Glutamatergic neuron (in vitro differentiated cells): ENCODE measurements around the gene APBA2. TPM values are rescaled to one million over a fixed set of nuclear protein-coding genes. Genes with fewer than 3 reads are reported as not detected.

ENCODE experiments used
- DNase-seq: peaks from one replicate; pipeline ENCODE4 v3.0.0; 2022
- H3K27ac Mint-ChIP-seq: one replicate; pipeline ENCODE4 v1.8.0; 2020; ENCODE audit warnings: mild to moderate bottlenecking, mixed read lengths, inconsistent platforms; ENCODE audit not compliant: unreplicated experiment
- H3K27me3 Mint-ChIP-seq: one replicate; pipeline ENCODE4 v1.8.0; 2020; ENCODE audit warnings: mild to moderate bottlenecking, moderate library complexity, mixed read lengths, inconsistent platforms; ENCODE audit not compliant: unreplicated experiment
- H3K36me3 Mint-ChIP-seq: one replicate; pipeline ENCODE4 v1.8.0; 2020; ENCODE audit warnings: mild to moderate bottlenecking, mixed read lengths, inconsistent platforms; ENCODE audit not compliant: unreplicated experiment
- H3K4me1 Mint-ChIP-seq: one replicate; pipeline ENCODE4 v1.8.0; 2020; ENCODE audit warnings: mild to moderate bottlenecking, low read depth, mixed read lengths, inconsistent platforms; ENCODE audit not compliant: unreplicated experiment
- H3K4me3 Mint-ChIP-seq: one replicate; pipeline ENCODE4 v1.8.0; 2020; ENCODE audit warnings: mild to moderate bottlenecking, mixed read lengths, inconsistent platforms; ENCODE audit not compliant: unreplicated experiment
- H3K9me3 Mint-ChIP-seq: one replicate; pipeline ENCODE4 v1.8.0; 2020; ENCODE audit warnings: mild to moderate bottlenecking, moderate library complexity, mixed read lengths, inconsistent platforms; ENCODE audit not compliant: unreplicated experiment
- total RNA-seq: library from RNA; stranded (reverse); fragmentation: NEBNext Ultra II Directional; extraction: Animal tissue kit (Norgen Biotek cat#: 25700); gene quantifications from one replicate; pipeline ENCODE4 v1.2.1, GENCODE V29; 2021; ENCODE audit not compliant: unreplicated experiment
- TF ChIP-seq, protein P1 (sequence below): fragments of 200-600 bp; sonication (generic); IDR thresholded peaks from one replicate; pipeline ENCODE4 v1.5.0; 2021; ENCODE audit not compliant: partially characterized antibody, unreplicated experiment

The APBA2 gene
- total RNA-seq, 1 donor from 2014 or later, result 166 TPM

DNA sequence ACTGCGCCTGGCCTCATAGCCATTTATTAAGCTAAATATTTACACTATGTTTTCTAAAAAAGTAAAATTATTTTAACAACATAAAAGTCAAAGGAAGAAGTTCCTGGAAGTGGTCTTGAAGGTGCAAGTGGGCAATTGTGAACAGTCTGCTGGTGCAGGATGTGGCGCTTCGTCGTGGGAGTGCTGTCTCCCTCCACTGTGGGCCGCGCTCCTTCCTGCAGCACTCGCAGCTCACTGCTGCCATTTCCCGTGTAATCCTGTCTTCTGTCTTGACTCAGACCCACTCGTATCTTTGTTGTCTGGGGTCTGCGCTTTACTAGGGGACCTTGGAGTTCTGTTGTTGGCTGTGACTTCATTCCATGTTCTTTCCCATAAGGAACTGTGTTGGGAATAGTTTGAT lies 56.3 kb downstream of the APBA2 start:
- H3K27me3 Mint-ChIP-seq, result peaks cover 9% of the 10 kb centered on the region
- no peak overlapping the region for H3K4me3 Mint-ChIP-seq
- H3K27ac Mint-ChIP-seq, result no peak overlapping the region
- H3K36me3 Mint-ChIP-seq, result peaks cover 14% of the 10 kb centered on the region
- peaks cover 15% of the 10 kb centered on the region for H3K9me3 Mint-ChIP-seq
- H3K4me1 Mint-ChIP-seq, result peaks cover 13% of the 10 kb centered on the region
- no peak for DNase-seq
- TF ChIP-seq, protein P1, sequence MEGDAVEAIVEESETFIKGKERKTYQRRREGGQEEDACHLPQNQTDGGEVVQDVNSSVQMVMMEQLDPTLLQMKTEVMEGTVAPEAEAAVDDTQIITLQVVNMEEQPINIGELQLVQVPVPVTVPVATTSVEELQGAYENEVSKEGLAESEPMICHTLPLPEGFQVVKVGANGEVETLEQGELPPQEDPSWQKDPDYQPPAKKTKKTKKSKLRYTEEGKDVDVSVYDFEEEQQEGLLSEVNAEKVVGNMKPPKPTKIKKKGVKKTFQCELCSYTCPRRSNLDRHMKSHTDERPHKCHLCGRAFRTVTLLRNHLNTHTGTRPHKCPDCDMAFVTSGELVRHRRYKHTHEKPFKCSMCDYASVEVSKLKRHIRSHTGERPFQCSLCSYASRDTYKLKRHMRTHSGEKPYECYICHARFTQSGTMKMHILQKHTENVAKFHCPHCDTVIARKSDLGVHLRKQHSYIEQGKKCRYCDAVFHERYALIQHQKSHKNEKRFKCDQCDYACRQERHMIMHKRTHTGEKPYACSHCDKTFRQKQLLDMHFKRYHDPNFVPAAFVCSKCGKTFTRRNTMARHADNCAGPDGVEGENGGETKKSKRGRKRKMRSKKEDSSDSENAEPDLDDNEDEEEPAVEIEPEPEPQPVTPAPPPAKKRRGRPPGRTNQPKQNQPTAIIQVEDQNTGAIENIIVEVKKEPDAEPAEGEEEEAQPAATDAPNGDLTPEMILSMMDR, result no peak

DNA sequence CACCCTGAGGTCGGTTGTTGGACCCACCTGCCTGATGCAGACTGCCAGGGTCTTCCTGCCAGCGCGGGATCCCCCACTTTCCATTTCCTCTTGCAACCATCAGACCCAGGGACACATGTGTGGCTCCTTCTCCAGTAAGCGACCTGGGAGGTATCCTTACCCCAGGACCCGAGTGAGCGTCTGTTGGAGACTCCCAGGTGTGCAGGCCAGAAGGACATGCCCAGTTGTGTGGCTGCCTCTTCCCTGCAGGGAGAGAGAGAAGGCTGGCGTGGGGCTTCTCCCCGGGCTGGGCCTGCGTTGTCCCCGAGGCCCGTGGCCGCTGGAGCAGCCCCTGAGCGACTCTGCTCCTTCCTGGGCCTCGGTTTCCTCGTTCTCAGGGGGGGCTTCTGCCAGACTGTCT lies 56.8 kb downstream of the APBA2 start:
- no peak for DNase-seq
- Mint-ChIP-seq H3K9me3 (peaks cover 15% of the 10 kb centered on the region), H3K4me3 (no peak overlapping the region), H3K27ac (no peak overlapping the region), H3K4me1 (peaks cover 11% of the 10 kb centered on the region), H3K36me3 (peaks cover 14% of the 10 kb centered on the region), H3K27me3 (peaks cover 9% of the 10 kb centered on the region)
- TF ChIP-seq, protein P1, result no peak

DNA sequence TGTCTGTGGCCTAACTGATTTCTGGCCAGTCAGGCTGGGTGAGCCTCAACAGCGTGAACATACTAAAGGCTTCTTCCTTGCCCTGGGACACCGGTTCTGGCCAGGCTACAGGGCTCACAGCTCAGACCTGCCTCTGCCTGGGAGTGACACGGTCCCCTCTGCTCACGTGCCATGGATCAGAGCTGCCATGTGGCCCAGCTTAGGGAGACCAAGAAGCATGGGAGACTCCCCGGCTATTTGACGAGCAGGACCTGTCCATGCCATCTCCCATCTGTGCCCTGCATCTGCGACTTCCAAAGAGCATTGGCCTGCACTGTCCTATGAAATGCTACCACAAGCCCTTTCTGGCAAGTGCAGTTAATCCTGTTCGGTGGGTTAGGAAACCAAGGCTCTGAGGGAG lies 57.4 kb downstream of the APBA2 start:
- no peak overlapping the region for H3K4me3 Mint-ChIP-seq
- peaks cover 14% of the 10 kb centered on the region for H3K36me3 Mint-ChIP-seq
- no peak overlapping the region for H3K27ac Mint-ChIP-seq
- H3K27me3 Mint-ChIP-seq, result peaks cover 11% of the 10 kb centered on the region
- DNase-seq, result no peak
- peaks cover 16% of the 10 kb centered on the region for H3K4me1 Mint-ChIP-seq
- H3K9me3 Mint-ChIP-seq, result peaks cover 15% of the 10 kb centered on the region
- TF ChIP-seq, protein P1, result no peak

DNA sequence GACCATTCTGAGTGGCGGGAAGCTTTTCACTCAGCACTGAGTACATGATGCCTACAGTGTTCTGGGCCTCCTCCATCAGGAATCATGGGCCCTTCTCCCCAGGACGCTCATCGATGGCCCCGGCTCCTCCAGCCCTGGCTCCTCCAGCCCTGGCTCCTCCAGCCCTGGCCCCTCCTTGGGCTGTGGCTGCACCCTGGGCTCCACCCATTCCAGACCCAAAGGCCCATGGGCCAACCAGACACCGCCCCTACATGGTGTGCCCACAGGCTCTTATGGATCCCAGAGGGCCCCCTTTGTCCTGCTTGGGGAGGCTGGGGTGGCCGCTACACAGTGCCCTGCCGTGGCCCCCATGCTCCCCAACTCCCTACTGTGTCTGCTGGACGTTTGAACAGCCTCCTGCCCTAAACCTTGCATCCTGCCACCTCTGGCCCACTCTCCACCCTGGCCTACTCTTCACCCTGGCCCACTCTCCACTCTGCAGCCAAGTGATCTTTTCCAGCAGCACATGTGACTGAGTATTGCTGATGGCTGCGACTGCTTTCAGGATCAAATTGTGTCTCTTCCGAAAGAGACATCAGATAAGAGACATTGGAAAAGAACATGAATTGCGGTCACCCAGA lies 57.9 kb downstream of the APBA2 start:
- peaks cover 11% of the 10 kb centered on the region for H3K27me3 Mint-ChIP-seq
- peaks cover 19% of the 10 kb centered on the region for H3K9me3 Mint-ChIP-seq
- no peak overlapping the region for H3K27ac Mint-ChIP-seq
- DNase-seq, result no peak
- no peak overlapping the region for H3K4me3 Mint-ChIP-seq
- H3K36me3 Mint-ChIP-seq, result peaks cover 14% of the 10 kb centered on the region
- peaks cover 22% of the 10 kb centered on the region for H3K4me1 Mint-ChIP-seq
- TF ChIP-seq, protein P1, result no peak

DNA sequence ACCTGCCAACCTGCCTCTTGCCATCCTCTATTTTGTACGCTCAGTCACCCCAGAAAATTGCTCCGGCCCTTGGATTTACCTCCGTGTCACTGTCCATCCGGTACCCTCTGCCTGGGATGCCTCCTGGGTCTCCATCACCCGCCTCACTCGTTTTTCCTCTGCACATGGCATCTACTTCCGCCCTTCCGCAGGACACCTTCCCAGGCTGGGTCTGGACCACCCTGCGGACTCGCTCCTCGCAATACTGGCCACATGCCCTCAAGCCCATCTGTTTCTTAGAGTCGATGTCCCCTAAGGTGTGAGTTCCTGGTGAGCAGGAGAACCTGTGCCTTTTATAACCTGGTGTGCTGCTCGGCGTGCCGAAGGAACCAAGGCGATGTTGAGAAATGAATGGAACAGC lies 58.5 kb downstream of the APBA2 start:
- TF ChIP-seq, protein P1, result no peak
- peaks cover 14% of the 10 kb centered on the region for H3K36me3 Mint-ChIP-seq
- H3K4me3 Mint-ChIP-seq, result no peak overlapping the region
- H3K27me3 Mint-ChIP-seq, result peaks cover 11% of the 10 kb centered on the region
- H3K4me1 Mint-ChIP-seq, result peaks cover 26% of the 10 kb centered on the region
- DNase-seq, result no peak
- H3K9me3 Mint-ChIP-seq, result peaks cover 19% of the 10 kb centered on the region
- H3K27ac Mint-ChIP-seq, result no peak overlapping the region
